Thyroid gland (tissue), 4 donors: ENCODE measurements around the gene DAGLA.

ENCODE experiments used
- CTCF ChIP-seq, 6 experiments: fragments of 200-600 bp in 3 of 6; fragments of 450-650 bp in 3 of 6; sonication (generic) in 3 of 6; IDR thresholded peaks; one replicate each; pipeline ENCODE4 v1.5.1; 2016 to 2019; ENCODE audit warnings: antibody characterized with exemption in 6 of 6, mild to moderate bottlenecking in 2 of 6, inconsistent platforms in 1 of 6, moderate library complexity in 1 of 6
- POLR2A ChIP-seq, 2 donors: fragments of 450-650 bp; IDR thresholded peaks; one replicate each; pipeline ENCODE4 v1.6.1; 2017; ENCODE audit warnings: antibody characterized with exemption in 2 of 2, mild to moderate bottlenecking in 2 of 2, moderate library complexity in 1 of 2

- TF ChIP-seq CTCF (IDR thresholded peaks at IDR 0.05) (no peak), POLR2A (IDR thresholded peaks at IDR 0.05) (no peak)
These were observed 15.7 kb downstream of the DAGLA start for GRCh38 chr11:61695917-61696316.
